GM19099 (cell line): ENCODE data around the gene IL17RA.

ENCODE experiments used
- POLR2A ChIP-seq: IDR thresholded peaks from 3 replicates; pipeline ENCODE4 v1.6.1; 2011; ENCODE audit warnings: low read depth; ENCODE audit not compliant: insufficient read length; ENCODE audit errors: extremely low read depth

IL17RA gene

GRCh38 chr22:17101475-17102296 is 16.9 kb downstream of the IL17RA start:
- no peak for TF ChIP-seq POLR2A

DNA sequence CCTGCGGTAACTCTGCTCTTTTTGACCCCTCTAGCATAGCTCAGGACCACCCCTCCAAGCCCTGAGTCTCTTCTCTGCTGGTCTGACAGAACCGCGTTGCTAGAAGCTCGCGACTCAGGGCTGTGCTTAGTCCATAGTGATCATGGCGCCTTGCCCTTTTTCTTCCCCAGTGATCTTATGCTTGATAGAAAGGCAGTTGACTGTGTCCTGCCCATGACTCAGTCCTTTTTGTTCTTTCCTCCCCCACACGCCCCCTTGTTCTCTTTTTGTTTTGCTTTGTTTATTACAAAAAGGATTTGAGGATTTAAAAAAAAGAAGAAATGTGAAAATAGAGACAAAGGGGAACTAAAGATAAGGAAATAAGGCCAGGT is 17.5 kb downstream of the IL17RA start:
- TF ChIP-seq POLR2A = no peak

- TF ChIP-seq POLR2A = no peak
Measured at GRCh38 chr22:17103351-17103750, 18.6 kb downstream of the IL17RA start.

GRCh38 chr22:17104336-17104935 is 19.6 kb downstream of the IL17RA start:
- TF ChIP-seq POLR2A = no peak

GRCh38 chr22:17105143-17106129 is 20.6 kb downstream of the IL17RA start:
- no peak for TF ChIP-seq POLR2A

DNA sequence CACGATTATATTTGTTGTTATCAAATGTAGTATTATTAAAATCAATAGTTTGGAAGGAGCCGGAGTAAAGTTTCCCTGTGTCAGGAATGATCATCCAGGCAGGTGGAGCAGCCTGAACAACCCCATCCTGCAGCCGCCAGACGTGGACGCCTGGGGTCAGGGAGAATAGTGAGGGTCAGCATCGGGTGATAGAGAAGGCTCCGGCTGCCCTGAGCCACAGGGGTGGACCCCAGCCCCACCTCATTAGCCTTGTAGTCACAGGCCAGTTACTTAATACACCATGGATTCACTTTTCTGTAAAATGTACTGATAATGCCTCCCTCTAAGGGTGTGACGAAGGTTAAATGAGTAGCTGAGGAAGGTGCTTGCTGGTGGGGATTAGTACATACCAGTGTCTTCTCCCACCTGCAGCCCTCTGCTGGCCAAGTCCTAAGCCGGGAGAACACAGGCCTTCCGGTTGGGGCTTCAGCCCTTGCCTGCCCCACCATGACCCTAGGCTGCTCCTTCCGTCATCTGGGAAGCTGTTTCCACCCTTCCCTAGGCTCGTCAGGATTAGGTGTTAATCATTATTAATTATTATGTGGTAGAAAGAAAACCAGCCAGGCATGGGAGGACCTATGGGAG is 21.5 kb downstream of the IL17RA start:
- no peak for TF ChIP-seq POLR2A

DNA sequence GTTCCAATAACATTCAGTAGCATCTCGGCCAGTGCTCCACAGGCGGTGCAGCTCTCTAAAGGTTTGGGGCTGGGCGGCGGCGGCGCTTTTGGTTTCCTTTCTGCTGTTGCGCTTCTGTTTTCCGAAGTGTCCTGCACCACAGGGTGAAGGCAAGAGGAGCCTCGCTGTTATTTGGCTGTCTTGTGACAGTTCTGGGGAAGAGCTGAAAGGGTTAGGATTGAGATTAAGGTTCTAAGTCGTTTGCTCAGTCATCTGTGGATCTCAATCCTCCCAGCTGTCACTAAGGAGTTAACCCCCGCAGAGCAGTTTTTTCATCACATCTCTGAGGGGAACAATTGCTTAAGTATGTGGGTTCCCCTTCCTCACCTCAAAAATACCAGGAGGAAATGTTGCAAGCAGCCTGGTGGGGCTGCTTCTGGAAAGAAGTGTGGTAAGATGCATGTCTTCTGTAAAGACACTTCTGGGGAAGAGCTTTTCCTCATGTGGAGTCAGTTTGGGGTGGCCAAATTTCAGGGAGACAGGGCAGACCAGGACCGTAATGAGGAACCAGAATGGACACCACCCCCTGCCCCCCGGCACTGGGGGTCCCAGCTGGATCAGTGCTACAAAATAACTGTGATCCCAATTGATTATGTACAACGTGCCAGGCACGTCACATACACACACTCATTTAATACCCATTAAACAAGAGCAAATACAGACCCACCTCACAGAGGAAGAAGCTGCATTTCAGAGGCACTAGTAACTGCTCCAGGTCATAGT is 22.2 kb downstream of the IL17RA start:
- TF ChIP-seq POLR2A = no peak

DNA sequence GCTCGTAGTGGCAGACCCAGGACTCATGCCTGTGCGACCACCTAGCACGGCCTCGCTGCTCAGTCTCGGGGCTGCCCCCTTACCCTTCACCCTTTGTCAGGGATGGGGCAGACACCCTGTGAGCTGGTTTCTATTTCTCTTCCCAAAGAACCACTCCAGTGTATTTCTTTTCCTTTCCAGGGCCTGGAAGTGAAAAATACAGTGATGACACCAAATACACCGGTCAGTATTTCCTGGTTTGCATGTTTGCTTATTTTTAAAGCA is 22.7 kb downstream of the IL17RA start:
- no peak for TF ChIP-seq POLR2A

- no peak for TF ChIP-seq POLR2A
Measured at GRCh38 chr22:17108256-17109112, 23.7 kb downstream of the IL17RA start.

DNA sequence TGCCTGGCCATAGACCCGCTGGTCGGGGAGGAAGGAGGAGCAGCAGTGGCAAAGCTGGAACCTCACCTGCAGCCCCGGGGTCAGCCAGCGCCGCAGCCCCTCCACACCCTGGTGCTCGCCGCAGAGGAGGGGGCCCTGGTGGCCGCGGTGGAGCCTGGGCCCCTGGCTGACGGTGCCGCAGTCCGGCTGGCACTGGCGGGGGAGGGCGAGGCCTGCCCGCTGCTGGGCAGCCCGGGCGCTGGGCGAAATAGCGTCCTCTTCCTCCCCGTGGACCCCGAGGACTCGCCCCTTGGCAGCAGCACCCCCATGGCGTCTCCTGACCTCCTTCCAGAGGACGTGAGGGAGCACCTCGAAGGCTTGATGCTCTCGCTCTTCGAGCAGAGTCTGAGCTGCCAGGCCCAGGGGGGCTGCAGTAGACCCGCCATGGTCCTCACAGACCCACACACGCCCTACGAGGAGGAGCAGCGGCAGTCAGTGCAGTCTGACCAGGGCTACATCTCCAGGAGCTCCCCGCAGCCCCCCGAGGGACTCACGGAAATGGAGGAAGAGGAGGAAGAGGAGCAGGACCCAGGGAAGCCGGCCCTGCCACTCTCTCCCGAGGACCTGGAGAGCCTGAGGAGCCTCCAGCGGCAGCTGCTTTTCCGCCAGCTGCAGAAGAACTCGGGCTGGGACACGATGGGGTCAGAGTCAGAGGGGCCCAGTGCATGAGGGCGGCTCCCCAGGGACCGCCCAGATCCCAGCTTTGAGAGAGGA is 24.5 kb downstream of the IL17RA start:
- no peak for TF ChIP-seq POLR2A

DNA sequence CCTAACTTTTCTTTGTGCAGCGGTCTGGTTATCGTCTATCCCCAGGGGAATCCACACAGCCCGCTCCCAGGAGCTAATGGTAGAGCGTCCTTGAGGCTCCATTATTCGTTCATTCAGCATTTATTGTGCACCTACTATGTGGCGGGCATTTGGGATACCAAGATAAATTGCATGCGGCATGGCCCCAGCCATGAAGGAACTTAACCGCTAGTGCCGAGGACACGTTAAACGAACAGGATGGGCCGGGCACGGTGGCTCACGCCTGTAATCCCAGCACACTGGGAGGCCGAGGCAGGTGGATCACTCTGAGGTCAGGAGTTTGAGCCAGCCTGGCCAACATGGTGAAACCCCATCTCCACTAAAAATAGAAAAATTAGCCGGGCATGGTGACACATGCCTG is 25.2 kb downstream of the IL17RA start:
- TF ChIP-seq POLR2A = no peak

- no peak for TF ChIP-seq POLR2A
Measured at GRCh38 chr22:17110791-17111550, 26.2 kb downstream of the IL17RA start.
